ENCODE data around the gene KLRC4. TPM values are rescaled to one million over a fixed set of nuclear protein-coding genes. Genes with fewer than 3 reads are reported as not detected.
"Not testable (repeated sequence)": the region's sequence is repeated elsewhere in the genome, so short reads cannot be mapped to it uniquely, and the experiment has no call there.

KLRC4 gene
- not detected in 2 replicates for total RNA-seq (2014; rRNA removed; shearing (Covaris generic))

DNA sequence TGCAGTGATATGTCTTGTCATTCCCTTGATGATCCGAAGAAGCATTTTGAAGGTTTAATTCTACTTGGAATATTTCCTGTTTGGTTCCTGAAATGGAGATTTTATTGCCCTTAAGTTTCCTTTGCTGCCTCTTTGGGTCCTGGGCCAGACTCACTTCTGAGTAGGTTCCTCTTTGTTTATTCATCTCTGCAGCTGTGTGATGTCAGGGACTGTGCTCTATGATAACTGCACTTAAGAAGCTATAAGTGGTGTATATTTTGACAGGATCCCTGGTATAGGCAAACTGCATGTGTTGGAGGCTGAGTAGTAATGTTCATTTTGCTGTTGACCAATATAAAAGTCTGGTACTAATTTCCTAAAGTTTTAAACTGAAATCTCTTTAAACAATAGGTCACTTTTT lies at the start of gene KLRC4:
KLRC4 (minus strand) TSS at position 366 of the 400 bp plus-strand sequence; CDS start at position 184, 182 bp downstream.
- DNase-seq (ENCODE audit: low read depth): peak; percentile 11

GRCh38 chr12:10457760-10458159 lies 48.2 kb upstream of the KLRC4 start:
- no peak for DNase-seq (ENCODE audit: low read depth)

DNA sequence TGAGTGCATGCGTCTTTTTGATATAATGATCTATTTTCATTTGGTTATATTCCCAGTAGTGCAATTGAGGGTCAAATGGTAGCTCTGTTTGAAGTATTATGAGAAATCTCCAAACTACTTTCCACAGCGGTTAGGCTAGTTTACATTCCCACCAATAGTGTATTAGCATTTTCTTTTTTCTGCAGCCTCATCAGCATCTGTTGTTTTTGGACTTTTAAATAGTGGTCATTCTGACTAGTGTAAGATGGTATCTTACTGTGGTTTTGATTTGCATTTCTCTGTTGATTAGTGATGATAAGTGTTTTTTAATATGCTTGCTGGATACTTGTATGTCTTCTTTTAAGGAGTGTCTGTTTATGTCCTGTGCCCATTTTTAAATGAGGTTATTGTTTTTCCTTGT lies 47.3 kb upstream of the KLRC4 start:
- peak; percentile 25 for DNase-seq (ENCODE audit: low read depth)

GRCh38 chr12:10455766-10456165 lies 46.2 kb upstream of the KLRC4 start:
- no peak for DNase-seq (ENCODE audit: low read depth)

DNA sequence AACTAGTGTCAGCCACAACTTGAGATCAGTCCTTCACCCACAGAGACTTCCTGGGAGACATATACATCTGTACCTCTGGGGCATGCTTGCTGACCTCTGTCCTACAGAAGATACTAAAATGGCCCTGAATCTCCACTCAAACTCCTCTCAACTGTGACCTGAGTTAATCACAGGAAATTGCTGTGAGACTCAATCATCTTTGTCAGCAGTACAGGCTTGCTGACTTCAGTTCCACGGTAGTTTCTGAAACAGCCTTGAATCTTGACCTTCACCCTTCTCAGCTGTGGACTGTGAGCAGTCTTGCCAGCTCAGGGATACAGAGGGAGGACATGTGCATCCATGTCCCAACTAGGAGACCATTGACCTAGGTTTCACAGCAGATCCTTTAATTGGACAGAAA lies 45.0 kb upstream of the KLRC4 start:
- DNase-seq (ENCODE audit: low read depth): peak; percentile 2

- peak; percentile 2 for DNase-seq (ENCODE audit: low read depth)
These were observed 43.6 kb upstream of the KLRC4 start, which contains the start of gene KLRC1 for GRCh38 chr12:10453156-10453555. KLRC1 (minus strand) TSS chr12:10453377; CDS start chr12:10451156, 2,221 bp downstream.

DNA sequence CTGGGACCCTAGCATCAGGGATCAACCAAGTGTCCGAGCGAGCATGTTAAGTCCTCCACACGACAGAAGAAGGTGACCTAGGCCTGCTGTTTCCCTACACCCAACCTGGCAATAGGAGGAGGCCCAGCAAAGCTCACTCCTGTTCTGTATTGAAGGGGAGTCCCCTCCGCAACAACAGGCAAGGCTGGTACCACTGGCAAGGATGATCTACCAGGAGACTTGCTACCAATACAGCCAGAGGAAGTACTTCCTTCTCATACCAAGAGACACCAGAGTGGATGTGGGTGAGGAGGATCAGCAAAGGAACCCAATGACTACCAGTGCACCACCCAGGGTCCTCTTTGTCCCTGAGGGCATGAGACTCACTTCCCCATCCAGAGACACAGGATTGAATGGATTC lies 38.7 kb upstream of the KLRC4 start:
- DNase-seq (ENCODE audit: low read depth): no peak

- DNase-seq (ENCODE audit: low read depth): peak; percentile 33
These were observed 36.5 kb upstream of the KLRC4 start for GRCh38 chr12:10446052-10446451.

DNA sequence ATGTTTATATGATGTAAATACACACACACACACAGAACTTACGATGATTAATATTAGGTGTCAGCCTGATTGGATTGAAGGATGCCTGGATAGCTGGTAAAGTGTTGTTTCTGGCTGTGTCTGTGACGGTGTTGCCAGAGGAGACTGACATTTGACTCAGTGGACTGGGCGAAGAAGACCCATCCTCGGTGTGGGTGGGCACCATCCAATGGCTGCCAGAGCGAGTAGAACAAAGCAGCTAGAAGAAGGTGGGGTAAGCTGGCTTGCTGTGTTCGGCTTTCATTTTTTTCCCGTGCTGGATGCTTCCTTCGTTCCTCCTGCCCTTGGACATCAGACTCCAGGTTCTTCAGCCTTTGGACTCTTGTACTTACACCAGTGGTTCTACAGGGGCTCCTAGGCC lies 31.6 kb upstream of the KLRC4 start:
- not testable (repeated sequence) for DNase-seq (ENCODE audit: low read depth)

DNA sequence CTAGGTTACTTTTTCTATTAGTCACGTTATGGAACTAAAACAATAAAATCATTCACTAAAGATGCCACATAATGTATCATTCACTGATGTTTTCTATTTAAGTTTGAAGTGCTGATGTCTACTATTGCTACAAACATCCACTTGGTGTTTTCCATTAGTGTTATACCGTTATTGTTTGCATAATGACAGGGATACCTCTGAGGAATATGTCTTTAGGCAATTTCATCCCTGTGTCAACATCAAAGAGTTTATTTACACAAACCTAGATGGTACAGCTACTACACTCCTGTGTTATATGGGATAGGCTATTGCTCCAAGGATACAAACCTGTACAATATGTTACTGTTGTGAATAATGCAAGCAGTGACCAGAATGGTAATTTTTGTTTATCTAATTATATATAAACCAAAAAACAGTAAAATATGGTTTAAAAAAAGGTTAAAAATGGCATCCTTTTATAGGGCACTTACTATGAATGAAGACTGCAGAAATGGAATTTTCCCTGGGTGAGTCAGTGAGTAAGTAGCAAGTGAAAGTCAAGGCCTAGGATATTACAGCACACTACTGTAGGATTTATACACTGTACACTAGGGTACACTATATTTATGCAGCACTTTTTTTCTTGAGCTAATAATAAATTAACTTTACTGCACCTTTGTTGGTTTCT lies 30.2 kb upstream of the KLRC4 start:
- peak; percentile 44 for DNase-seq (ENCODE audit: low read depth)

DNA sequence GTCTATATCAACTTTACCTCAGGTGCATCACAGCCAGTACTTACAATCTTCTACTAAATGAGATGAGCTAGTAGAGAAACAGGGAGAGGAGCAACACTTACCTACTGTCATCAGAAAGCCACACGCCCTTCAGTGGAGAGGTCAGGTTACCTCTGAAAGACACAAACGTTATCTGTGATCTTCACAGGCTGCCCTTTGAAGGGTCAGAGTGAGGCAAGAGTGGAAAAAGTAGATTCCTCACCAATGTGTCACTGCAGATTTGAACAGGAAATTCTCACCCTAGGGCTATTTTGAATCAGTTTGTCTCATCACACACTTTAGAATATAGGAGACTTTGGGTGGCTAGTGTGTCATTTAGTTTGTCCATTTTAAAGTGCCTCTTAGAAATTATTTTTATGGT lies 28.0 kb upstream of the KLRC4 start:
- DNase-seq (ENCODE audit: low read depth): not testable (repeated sequence)

GRCh38 chr12:10435816-10436215 lies 26.3 kb upstream of the KLRC4 start, which contains the start of gene KLRC2:
KLRC2 (minus strand) TSS chr12:10436010; CDS start chr12:10435986, 24 bp downstream.
- peak; percentile 70 for DNase-seq (ENCODE audit: low read depth)

GRCh38 chr12:10430623-10431022 lies 21.1 kb upstream of the KLRC4 start:
- DNase-seq (ENCODE audit: low read depth): peak; percentile 56

DNA sequence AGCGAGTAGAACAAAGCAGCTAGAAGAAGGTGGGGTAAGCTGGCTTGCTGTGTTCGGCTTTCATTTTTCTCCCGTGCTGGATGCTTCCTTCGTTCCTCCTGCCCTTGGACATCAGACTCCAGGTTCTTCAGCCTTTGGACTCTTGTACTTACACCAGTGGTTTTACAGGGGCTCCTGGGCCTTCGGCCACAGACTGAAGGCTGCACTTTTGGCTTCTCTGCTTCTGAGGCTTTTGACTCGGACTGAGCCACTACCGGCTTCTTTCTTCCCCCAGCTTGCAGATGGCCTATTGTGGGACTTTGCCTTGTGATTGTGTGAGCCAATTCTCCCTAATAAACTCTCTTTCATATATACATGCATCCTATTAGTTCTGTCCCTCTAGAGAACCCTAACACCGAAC lies 16.4 kb upstream of the KLRC4 start:
- DNase-seq (ENCODE audit: low read depth): not testable (repeated sequence)

- peak; percentile 33 for DNase-seq (ENCODE audit: low read depth)
These were observed 14.8 kb upstream of the KLRC4 start for GRCh38 chr12:10424260-10424899.

- DNase-seq (ENCODE audit: low read depth): not testable (repeated sequence)
These were observed 12.6 kb upstream of the KLRC4 start for GRCh38 chr12:10422159-10422558.

DNA sequence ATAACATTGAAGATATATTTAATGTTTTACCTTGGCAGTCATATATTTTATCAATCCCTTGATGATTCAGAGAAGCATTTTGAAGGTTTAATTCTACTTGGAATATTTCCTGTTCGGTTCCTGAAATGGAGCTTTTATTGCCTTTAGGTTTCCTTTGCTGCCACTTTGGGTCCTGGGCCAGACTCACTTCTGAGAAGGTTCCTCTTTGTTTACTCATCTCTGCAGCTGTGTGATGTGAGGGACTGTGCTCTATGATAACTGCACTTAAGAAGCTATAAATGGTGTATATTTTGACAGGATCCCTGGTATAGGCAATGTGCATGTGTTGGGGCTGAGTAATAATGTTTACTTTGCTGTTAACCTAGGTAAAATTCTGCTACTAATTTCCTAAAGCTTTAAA lies 10.8 kb upstream of the KLRC4 start, which contains the start of gene KLRC3:
KLRC3 (minus strand) TSS at position 262 of the 400 bp plus-strand sequence; CDS start at position 217, 45 bp downstream.
- peak; percentile 45 for DNase-seq (ENCODE audit: low read depth)

DNA sequence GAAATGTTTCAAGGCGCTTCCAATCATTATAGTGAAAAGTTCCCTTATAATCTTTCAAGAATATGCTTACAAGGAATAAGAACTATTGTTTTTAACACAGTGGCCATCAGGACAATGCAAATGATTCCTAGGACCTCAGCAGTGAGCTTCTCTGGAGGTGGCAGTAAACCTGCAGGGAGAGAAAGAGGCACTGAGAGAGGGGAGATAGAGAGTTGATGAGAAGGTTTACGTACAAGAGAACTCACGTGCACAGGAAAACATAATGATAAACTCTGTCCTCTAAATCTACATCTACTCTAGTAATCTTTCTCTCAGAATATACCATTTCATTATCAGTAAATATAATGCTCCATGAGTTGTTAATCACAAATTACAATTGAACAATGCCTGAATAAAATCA lies 715 bp downstream of the KLRC4 start:
- no peak for DNase-seq (ENCODE audit: low read depth)

DNA sequence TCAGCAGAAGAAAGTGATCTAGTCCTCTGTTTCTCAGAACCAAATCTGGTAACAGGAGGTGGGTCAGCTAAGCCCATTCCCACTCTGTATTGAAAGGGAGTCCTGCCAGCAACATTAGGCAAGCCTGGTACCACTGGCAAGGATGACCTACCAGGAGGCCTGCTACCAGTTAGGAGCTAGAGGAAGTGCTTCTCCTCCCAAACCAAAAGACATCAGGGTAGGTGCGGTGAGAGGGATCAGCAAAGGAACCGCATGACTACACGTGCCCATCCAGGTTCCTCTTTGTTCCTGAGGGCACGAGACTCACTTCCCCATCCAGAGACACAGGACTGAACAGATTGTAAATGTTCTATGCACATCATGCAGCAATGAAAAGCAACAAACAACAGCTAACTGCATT lies 2.8 kb downstream of the KLRC4 start:
- no peak for DNase-seq (ENCODE audit: low read depth)

DNA sequence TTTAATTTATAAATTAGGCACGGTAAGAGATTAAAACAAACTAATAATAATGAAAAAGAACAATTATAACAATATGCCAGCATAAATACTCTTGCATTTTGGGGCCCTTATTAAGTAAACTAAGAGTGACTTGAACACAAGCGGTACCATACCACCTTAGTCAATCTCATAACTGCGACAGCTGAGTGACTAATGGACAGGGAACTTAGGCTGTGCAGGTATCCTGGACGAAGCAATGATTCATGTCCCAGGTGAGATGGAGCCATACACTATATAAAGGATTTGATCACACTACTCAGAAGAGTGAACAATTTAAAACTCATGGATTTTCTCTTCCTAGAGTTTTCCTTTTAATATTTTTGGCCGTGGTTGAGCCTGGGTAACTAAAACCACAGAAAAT lies 4.3 kb downstream of the KLRC4 start:
- no peak for DNase-seq (ENCODE audit: low read depth)

GRCh38 chr12:10404798-10405197 lies 4.8 kb downstream of the KLRC4 start:
- no peak for DNase-seq (ENCODE audit: low read depth)

GRCh38 chr12:10400829-10401228 lies 8.7 kb downstream of the KLRC4 start:
- DNase-seq (ENCODE audit: low read depth): no peak

- DNase-seq (ENCODE audit: low read depth): no peak
These were observed 11.4 kb downstream of the KLRC4 start for GRCh38 chr12:10398168-10398567.

Data from M059J (cell line).